Chondrocyte (in vitro differentiated cells): ENCODE measurements around the gene TXNRD2. TPM values are rescaled to one million over a fixed set of nuclear protein-coding genes. Genes with fewer than 3 reads are reported as not detected.

Source experiments
- DNase-seq: peaks from one replicate; pipeline ENCODE4 v3.0.0; 2021; ENCODE audit warnings: mixed read lengths, low spot score
- H3K27ac Mint-ChIP-seq: one replicate; pipeline ENCODE4 v1.8.0; 2021; ENCODE audit warnings: mild to moderate bottlenecking, moderate library complexity, mixed read lengths; ENCODE audit not compliant: unreplicated experiment
- H3K27me3 Mint-ChIP-seq: 2 replicates; pipeline ENCODE4 v1.8.0; 2021; ENCODE audit warnings: low read depth, mixed read lengths
- H3K36me3 Mint-ChIP-seq: 2 replicates; pipeline ENCODE4 v1.8.0; 2021; ENCODE audit warnings: low read depth, mixed read lengths
- H3K4me1 Mint-ChIP-seq: 2 replicates; pipeline ENCODE4 v1.8.0; 2021; ENCODE audit warnings: low read depth, mild to moderate bottlenecking, mixed read lengths
- H3K4me3 Mint-ChIP-seq: one replicate; pipeline ENCODE4 v1.8.0; 2021; ENCODE audit warnings: mild to moderate bottlenecking, moderate library complexity, mixed read lengths; ENCODE audit not compliant: unreplicated experiment
- H3K9me3 Mint-ChIP-seq: 2 replicates; pipeline ENCODE4 v1.8.0; 2021; ENCODE audit warnings: low read depth, mixed read lengths
- CTCF ChIP-seq: fragments of 200-600 bp; sonication (generic); IDR thresholded peaks from 2 replicates; pipeline ENCODE4 v1.5.0; 2021; ENCODE audit warnings: antibody characterized with exemption, mild to moderate bottlenecking, moderate library complexity
- total RNA-seq: library from RNA; stranded (reverse); gene quantifications from 3 replicates; pipeline ENCODE4 v1.2.1, GENCODE V29; 2021

Gene TXNRD2
- total RNA-seq, 1 donor from 2014 or later, result 14.1 TPM

- H3K27me3 Mint-ChIP-seq, result no peaks in the 10 kb centered on the region
- no peak overlapping the region for H3K27ac Mint-ChIP-seq
- TF ChIP-seq CTCF, result no peak
- peaks cover 21% of the 10 kb centered on the region for H3K4me1 Mint-ChIP-seq
- no peak for DNase-seq
- peaks cover 3% of the 10 kb centered on the region for H3K36me3 Mint-ChIP-seq
- no peak overlapping the region for H3K4me3 Mint-ChIP-seq
- H3K9me3 Mint-ChIP-seq, result no peaks in the 10 kb centered on the region
Observed at GRCh38 chr22:19905347-19906276, 36.0 kb downstream of the TXNRD2 start.

GRCh38 chr22:19904935-19905334 lies 36.7 kb downstream of the TXNRD2 start:
- no peak overlapping the region for H3K27ac Mint-ChIP-seq
- no peak for TF ChIP-seq CTCF
- peaks cover 3% of the 10 kb centered on the region for H3K36me3 Mint-ChIP-seq
- no peak for DNase-seq
- H3K4me1 Mint-ChIP-seq, result peaks cover 21% of the 10 kb centered on the region
- no peaks in the 10 kb centered on the region for H3K9me3 Mint-ChIP-seq
- no peaks in the 10 kb centered on the region for H3K27me3 Mint-ChIP-seq
- H3K4me3 Mint-ChIP-seq, result no peak overlapping the region

- peaks cover 3% of the 10 kb centered on the region for H3K36me3 Mint-ChIP-seq
- H3K9me3 Mint-ChIP-seq, result no peaks in the 10 kb centered on the region
- H3K27ac Mint-ChIP-seq, result no peak overlapping the region
- H3K4me1 Mint-ChIP-seq, result peaks cover 21% of the 10 kb centered on the region
- no peak for TF ChIP-seq CTCF
- no peaks in the 10 kb centered on the region for H3K27me3 Mint-ChIP-seq
- H3K4me3 Mint-ChIP-seq, result no peak overlapping the region
- no peak for DNase-seq
Observed at GRCh38 chr22:19904174-19904856, 37.3 kb downstream of the TXNRD2 start.

- Mint-ChIP-seq H3K4me3 (no peak overlapping the region), H3K9me3 (no peaks in the 10 kb centered on the region), H3K36me3 (peaks cover 4% of the 10 kb centered on the region), H3K27me3 (no peaks in the 10 kb centered on the region), H3K4me1 (peaks cover 21% of the 10 kb centered on the region), H3K27ac (no peak overlapping the region)
- no peak for DNase-seq
- no peak for TF ChIP-seq CTCF
Observed at GRCh38 chr22:19903513-19903912, 38.1 kb downstream of the TXNRD2 start.

- Mint-ChIP-seq H3K27me3 (no peaks in the 10 kb centered on the region), H3K4me3 (no peak overlapping the region), H3K9me3 (no peaks in the 10 kb centered on the region), H3K4me1 (peaks cover 21% of the 10 kb centered on the region), H3K36me3 (peaks cover 2% of the 10 kb centered on the region), H3K27ac (no peak overlapping the region)
- no peak for DNase-seq
- TF ChIP-seq CTCF, result no peak
Observed at GRCh38 chr22:19903031-19903430, 38.6 kb downstream of the TXNRD2 start.
